IPS DF 4.7 (cell line): ENCODE results near the gene RERE.
"Not testable (repeated sequence)": the region's sequence is repeated elsewhere in the genome, so short reads cannot be mapped to it uniquely, and the experiment has no call there.

Experiments
- DNase-seq: peaks from one replicate; pipeline ENCODE4 v3.0.0-alpha.2; 2013; ENCODE audit warnings: low spot score; ENCODE audit errors: extremely low read depth

RERE gene

DNA sequence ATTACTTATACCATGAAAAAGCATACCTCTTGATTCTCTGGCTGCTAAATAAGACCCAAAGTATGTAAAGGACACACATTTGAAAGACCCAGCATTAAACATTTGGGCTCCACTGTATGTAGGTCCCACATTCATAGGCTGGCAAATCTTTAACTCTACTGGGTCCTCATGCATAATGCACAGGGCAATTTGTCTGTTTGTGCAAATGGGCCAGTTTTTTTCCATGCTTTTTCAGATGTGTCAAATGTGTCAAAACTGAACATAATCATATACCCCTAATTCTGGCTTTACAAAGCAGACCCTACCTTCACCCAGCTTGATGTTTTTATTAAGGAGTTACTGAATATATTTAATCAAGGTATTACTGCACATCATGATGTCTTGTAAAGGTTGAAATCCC, 63.7 kb downstream of the RERE start:
- DNase-seq: no peak

DNA sequence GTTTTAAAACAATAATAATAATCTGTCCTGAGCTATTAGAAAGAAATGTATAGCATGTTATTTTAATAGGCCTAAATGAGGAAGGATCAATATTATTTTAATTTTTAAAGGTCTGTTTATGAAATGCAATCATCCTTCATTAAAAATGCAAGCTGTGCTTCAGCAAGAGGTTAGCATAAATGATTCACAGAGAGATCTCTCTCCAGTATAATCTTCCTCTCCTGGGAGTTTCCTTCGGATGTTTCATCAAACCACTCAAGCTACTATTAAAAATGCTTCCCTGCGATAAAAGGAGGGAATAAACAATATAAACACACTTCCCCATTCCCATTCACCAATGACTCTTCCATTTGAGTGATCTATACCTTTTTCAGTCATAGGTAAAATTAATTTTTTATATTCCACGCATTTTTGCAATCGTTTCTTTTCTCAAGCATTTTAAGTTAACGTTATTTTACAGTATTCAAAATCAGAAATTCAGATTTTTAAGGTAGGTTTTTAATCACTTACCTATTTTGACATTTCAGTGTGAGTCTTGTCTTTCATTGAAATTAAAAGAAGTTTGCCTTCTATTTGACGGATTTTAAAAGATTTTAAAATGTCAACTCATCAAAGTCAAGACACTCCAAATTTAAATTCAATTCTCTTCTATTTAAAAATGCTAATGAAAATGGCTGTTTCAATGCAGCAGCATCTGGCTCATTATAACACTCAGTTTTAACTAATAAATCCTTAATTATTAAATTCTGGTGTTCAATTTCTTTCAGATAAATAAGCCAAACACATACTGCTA, 64.3 kb downstream of the RERE start:
- DNase-seq: no peak

DNA sequence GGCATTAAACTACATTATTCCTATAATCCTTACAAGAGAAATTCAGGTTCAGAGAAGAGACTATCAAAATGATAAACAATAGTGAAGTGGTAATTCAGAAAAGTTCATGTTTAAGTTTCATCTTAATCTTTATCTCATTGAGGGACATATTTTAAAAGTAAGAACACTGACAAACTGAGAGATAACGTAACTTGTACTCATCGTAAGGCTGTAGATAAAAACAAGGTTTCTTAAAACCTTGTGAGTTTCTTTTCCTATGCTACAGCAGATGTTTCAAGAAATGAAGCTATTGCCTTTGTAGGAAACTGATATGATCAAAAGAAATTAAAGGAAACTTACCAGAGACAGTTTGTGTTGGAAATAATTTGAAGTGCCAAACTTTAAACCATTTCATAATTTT, 65.0 kb downstream of the RERE start:
- DNase-seq: no peak

DNA sequence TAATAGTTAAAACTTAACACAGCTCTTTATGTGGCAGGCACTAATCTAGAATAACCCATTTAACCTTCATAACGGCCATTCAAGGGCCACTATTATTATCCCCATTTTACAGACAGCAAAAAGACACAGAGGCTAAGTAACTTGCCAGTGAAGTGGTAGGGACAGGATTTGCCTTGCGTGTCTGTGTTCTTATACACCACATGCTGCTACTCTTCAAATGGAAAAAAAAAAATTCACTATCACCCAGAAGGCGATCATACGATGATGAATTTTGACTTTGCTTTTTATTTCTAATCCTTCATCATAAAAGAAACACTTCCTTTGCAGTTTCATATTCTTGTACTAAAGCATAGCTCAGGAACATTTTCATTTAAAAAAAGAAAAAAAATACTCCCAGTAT, 65.5 kb downstream of the RERE start:
- no peak for DNase-seq

DNA sequence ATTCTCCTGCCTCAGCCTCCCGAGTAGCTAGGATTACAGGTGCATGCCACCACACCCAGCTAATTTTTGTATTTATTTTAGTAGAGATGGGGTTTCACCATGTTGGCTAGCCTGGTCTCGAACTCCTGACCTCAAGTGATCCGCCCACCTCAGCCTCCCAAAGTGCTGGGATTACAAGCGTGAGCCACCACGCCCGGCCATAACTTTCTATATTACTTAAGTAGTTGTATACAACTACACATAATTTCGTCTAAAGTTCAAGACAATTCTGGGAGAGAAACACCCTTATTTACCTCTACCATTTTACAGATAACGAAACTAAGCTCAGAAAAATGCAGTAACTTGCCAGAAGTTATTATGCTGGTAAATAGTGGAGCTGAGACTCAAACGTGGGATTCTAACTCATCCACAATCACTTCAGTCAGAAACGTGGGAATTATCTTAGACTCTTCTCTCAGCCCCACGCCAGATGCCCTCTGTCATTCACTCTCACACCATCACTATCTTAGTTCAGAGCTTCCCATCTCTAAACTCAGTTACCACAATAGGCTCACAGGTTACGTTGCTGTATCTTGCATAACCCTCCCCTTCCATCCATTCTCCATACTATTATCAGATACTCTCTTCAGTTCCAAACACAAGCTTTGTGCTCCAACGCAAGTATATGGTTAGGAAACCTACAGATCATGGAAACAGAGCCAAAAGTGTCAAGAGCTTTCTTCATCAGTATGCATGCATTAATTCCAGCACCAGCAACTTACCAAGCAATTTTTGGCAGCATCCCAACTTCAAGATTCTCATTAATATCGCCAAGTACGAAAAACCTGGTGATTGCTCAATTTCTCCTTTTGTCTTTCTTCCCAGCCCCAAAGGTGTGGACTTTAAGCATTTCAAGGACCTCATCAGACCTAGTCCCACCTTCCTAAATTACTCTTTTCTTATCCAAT, 69.3 kb downstream of the RERE start:
- no peak for DNase-seq

DNA sequence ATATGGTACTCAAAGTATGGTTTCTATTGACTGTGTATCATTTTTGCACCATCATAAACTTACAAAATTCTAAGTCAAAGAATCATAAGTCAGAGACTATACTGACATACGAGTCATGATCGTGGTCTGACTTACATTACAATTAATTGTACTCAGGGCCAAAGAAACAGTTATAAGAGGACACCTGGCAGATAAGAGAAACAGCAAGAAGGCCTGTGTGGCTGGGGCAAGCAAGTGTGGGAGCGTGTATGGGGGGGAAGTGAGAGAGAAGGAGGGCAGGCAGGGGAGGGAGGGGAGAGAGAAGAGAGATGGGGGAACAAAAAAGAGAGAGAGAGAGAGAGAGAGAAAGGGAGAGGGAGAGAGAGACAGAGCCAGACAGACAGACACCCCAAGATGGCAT, 70.9 kb downstream of the RERE start:
- no peak for DNase-seq

DNA sequence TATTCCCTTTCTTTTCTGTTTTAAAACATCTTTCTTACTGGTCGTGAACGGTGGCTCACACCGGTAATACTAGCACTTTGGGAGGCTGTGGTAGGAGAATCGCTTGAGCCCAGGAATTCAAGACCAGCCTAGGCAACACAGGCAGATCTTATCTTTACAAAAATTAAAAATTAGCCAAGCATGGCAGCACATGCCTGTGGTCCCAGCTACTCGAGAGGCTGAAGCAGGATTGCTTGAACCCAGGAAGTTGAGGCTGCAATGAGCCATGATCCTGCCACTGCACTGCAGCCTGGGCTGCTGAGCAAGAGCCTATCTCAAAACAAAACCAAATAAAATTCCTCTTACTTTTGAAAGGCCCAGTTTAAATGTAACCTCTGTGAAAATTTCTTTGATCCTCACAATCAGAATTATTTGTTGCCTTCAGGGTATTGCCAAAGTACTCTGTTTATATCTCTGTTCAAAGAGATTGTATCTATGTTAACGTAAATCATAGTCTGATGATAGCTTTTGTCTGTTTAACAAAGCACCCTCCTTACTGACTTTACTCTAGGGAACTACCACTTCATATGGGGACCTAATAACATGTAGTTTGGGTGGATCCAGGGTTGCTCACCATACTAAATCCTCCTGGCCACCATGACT, 71.6 kb downstream of the RERE start:
- DNase-seq: no peak

DNA sequence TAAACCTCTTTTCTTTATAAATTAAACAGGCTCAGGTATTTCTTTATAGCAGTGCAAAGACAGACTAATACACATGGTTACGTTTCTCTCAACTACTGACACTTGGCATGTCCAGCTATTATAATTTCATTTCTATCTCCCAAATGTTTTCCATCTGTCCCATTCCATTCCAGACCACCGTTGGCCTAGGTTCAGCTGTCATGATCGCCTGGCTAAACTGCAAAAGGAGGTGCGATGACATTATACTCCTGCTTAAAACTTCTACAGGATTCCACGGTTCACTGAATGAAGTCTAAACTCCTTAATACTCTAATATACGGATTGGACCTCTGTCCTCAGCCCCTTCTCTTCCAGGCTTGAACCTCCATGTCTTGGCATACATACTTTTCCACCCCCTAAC, 72.1 kb downstream of the RERE start:
- DNase-seq: no peak

DNA sequence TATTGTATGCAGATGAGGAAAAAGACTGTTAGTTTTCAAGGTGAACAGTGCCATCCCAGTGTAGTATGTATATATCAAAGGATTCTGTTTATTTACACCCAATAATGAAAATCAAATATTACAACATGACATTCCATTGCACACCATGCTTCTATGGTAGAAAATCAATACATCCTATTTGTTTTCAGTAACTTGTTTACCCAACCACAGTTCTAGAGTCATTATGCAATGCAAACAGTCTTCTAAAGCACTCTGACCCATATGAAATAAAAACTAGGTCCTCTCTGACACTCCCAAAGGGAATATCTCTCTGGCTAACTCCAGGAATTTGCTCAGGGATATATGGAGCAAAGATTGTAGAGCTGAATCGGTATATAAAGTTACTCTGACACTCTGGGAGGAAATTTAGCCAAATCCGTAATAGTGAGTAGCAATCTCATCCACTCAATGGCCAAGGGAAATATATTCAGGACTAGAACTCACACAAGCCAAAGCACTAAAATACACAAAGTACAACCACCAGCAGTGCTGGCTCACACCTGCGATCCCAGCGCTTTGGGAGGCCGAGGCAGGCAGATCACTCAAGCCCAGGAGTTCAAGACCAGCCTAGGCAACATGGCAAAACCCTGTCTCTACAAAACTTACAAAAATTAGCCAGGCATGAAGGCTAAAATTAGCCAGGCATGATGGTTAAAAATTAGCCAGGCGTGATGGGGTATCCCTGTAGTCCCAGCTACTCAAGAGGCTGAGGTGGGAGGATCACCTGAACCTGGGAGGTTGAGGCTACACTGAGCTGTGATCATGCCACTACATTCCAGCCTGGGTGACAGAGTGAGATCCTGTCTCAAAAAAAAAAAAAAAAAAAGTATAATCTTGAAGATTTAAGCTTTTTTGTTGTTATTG, 75.2 kb downstream of the RERE start:
- no peak for DNase-seq

DNA sequence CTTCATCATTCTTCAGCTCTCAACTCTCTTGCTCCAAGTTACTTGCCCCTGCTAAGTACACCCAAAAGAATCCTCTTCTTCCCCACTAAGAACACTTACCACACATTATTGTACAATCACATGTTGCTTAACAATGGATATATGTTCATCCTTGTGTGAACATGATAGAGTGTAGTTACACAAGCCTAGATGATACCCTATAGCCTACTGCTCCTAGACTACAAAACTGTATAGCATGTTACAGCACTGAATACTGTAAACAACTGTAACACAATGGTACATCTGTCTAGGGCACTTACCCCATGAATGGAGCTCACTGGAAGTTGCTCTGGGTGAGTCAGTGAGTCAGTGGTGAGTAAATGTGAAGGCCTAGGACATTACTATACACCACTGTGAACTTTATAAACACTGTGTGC, 77.4 kb downstream of the RERE start:
- DNase-seq: no peak

DNA sequence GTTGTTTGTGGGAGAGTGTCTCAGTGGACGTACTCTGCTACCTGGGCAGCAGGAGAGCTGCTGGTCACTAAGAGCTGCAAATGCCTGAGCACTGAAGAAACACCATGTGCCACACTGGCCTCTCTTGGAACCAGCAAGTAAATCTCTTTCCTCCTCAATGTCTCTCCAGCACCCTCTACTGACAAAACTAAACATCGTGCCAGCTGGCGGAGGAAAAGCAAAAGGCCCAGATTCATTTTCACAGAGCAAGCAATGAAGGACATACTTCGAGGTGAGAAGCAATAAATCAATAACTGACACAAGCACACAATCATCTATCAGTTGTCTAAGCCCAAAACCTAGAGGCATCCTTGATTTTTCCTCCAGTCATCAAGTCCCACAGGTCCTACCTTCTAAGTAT, 78.1 kb downstream of the RERE start:
- no peak for DNase-seq

DNA sequence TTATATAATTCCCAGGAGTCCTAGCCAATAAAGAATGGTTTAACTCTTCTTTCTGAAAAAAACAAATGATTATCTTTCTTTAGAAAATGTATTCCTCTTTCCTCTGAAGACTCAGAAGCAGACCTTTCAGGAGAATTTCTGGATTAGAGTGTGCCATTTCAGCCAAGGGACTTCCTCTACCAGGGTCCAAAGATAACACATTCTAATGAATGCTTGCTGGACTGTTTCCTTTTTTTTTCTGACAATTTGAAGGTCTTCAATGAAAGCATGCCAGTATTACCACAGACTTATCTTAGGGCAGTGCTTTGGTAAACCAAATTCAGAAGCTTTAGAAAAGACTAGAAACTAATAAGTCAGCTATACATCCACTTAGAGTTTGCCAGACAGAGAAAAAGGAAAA, 80.5 kb downstream of the RERE start:
- DNase-seq: no peak

DNA sequence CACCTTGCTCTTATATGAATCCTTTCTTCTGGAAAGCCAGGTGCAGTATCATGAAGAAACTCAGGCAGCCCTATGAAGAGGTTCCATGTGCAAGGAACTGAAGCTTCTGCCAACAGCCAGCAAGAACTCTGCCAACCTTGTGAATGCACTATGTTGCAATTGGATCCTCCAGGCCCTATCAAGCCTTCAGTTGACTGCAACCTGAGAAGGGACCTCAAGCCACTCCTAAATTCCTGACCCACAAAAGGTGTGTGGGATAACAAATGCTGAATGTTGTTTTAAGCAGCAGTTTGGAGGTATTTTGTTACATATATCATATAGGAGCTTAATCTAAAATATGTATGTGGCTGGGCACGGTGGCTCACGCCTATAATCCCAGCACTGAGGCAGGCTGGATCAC, 84.0 kb downstream of the RERE start:
- DNase-seq: no peak

DNA sequence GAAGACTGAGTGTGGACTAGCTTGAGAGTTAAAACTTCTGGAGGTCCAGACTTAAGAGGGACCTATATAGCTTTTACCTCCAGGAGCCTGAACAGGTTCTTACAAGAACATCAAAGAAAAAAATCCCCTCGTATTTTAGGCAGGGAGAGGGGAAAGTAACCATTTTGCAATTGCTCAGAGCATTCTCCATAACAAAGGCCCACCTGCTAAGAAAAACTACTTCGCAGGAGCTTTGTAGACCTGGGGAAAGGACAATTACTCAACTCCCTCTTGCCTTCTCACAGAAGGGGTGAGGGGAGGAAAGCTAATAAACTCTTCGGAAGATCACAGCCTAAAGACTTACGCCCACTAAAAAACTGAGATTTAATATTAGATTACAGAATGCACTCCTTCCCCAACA, 86.3 kb downstream of the RERE start:
- no peak for DNase-seq

DNA sequence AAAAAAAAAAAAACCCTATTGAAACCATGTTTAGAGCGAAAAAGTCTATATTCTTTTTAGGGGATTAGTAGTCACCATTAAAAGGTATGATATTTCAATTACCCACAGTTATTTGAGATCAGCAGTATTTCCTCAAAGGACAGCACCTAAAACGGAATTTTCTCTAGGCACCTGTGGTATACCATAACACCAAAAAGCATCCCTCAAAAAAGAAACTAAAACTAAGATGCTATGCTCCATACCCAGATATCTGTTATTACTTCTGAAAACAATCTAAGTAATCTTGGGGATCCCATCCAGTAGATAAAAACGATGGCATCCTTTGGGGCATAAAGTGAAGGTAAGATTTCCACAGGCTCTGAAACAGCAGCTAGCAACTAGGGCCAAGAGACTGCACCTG, 89.0 kb downstream of the RERE start:
- DNase-seq: no peak

DNA sequence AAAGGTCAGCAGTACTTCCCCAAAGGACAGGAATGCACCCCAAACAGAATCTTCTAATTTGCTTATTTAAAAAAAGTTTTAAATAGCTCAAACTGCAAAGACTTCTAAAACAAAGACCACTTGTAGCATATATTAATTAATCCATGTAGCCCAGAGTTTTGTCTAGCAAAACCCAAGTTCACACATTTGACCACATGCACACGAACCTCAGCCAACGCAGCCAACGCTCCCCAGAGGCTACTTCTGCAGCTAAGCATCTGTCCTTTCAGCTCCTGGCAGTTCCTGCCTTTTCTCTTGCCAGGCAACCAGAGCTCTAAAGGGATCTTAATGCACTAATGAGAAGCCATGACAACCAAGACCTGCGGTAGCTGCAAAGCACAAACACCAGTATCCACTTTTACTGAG, 89.6 kb downstream of the RERE start:
- no peak for DNase-seq

DNA sequence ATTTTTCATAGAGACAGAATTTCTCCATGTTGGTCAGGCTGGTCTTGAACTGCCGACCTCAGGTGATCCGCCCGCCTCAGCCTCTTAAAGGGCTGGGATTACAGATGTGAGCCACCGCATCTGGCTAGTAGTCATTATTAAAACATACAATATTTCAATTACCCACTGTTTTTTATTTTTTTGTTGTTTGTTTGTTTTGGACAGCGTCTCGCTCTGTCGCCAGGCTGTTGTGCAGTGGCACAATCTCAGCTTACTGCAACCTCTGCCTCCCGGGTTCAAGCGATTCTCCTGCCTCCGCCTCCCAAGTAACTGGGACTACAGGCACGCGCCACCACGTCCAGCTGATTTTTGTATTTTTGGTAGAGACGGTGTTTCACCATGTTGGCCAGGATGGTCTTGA, 90.1 kb downstream of the RERE start:
- not testable (repeated sequence) for DNase-seq

DNA sequence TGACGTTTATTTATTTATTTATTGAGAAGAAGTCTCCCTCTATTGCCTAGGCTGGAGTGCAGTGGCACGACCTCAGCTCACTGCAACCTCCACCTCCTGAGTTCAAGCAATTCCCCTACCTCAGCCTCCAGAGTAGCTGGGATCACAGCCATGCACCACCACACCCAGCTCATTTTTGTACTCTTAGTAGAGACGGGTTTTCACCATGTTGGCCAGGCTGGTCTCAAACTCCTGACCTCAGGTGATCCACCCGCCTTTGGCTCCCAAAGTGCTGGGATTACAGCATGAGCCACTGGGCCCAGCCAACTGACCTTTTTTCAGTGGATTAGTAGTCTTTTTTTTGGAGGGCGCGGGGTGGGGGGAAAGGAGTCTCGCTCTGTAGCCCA, 90.6 kb downstream of the RERE start:
- DNase-seq: not testable (repeated sequence)

DNA sequence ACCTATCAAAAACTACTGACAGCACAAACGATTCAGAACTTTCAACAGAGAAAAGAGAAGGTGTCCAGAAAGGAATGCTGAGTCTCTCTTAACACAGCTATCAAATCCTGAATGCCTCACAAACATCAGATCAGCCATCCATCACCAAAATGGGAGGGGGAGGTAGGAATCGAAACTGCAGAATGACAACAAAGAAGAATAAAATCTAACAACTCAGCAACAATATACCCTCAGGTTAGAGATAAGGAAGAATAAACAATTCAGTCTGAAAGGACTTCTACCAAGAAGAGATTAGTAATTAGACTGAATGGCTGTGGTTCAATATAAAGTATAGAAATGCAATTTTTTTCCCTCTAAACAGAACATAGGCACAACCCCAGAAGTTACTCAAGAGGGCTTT, 94.4 kb downstream of the RERE start:
- no peak for DNase-seq

DNA sequence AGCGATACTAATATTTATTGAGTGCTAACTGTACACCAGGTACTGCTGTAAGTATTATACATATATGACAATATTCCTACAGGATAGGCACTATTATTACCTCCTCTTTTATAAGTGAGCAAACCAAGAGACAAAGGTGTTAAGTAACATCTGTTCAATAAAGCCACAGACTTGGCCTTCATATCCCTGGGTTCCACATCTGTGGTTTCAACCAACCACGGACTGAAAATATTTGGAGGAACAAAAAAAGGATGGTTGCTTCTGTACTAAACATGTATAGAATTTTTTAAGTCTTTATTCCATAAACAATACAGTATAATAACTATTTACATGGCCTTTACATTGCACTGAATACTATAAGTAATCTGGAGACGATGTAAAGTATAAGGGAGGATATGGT, 95.1 kb downstream of the RERE start:
- no peak for DNase-seq

DNA sequence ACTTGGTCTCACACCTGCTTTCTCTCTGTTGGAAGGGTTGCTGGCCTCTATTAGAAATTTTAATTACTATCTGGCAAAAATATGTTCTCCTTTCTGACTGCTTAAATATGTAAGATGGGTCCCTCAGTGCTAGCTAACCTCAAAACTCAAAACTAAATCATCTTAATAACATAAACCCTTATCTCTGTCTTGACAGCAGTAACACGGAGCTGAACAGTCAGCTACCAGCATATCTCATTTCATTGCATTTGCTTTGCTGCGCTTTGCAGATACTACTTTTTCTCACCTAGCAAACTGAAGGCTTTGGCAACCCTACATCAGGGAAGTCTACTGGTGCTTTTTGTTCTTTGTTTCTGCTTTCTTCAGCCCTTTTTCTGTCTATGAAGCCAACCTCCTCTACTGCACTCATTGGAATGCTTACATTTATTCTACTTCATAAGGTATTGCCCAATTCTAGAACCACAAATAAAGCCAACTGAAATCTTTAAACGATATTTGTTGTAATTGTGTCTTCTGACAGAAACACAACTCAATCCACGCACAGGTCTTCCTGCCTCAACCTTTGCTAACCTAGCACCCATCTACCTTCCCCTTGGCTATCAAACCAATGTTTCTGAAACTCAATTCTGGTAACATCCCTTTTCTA, 95.6 kb downstream of the RERE start:
- no peak for DNase-seq
